Hematopoietic multipotent progenitor cell treated with erythropoietin and hydrocortisone succinate and interleukin-3 and kit ligand, for 6 days (in vitro differentiated cells): Measurements from ENCODE around the gene ABCA10.

ENCODE experiments used
- DNase-seq: peaks from one replicate; pipeline ENCODE4 v3.0.0-alpha.2; 2015

ABCA10 gene

GRCh38 chr17:69154267-69154666 lies 74.4 kb downstream of the ABCA10 start:
- DNase-seq: no peak

- no peak for DNase-seq
Measured at GRCh38 chr17:69150333-69150732, 78.3 kb downstream of the ABCA10 start.

GRCh38 chr17:69147460-69147859 lies 81.2 kb downstream of the ABCA10 start:
- no peak for DNase-seq

- no peak for DNase-seq
Measured at GRCh38 chr17:69144331-69145255, 84.0 kb downstream of the ABCA10 start.

- DNase-seq: no peak
Measured at GRCh38 chr17:69143683-69144231, 84.9 kb downstream of the ABCA10 start.

GRCh38 chr17:69143151-69143550 lies 85.5 kb downstream of the ABCA10 start:
- no peak for DNase-seq

- DNase-seq: no peak
Measured at GRCh38 chr17:69142175-69142802, 86.3 kb downstream of the ABCA10 start.

GRCh38 chr17:69141431-69142174 lies 87.0 kb downstream of the ABCA10 start, which contains the start of gene ABCA6:
TSS of gene ABCA6 (minus strand) at chr17:69141895. CDS start at chr17:69140703, 1,192 bp downstream.
- no peak for DNase-seq

- DNase-seq: no peak
Measured at GRCh38 chr17:69134112-69134511, 94.5 kb downstream of the ABCA10 start.

GRCh38 chr17:69130627-69131296 lies 97.9 kb downstream of the ABCA10 start:
- no peak for DNase-seq

GRCh38 chr17:69123626-69124025 lies 105.0 kb downstream of the ABCA10 start:
- DNase-seq: no peak

- DNase-seq: no peak
Measured at GRCh38 chr17:69122065-69122464, 106.6 kb downstream of the ABCA10 start.

GRCh38 chr17:69117855-69118784 lies 110.5 kb downstream of the ABCA10 start:
- no peak for DNase-seq

- DNase-seq: no peak
Measured at GRCh38 chr17:69111794-69112193, 116.8 kb downstream of the ABCA10 start.

- no peak for DNase-seq
Measured at GRCh38 chr17:69105907-69106730, 122.5 kb downstream of the ABCA10 start.

- DNase-seq: peak; percentile 25
Measured at GRCh38 chr17:69103557-69104233, 124.9 kb downstream of the ABCA10 start.

- no peak for DNase-seq
Measured at GRCh38 chr17:69098625-69099024, 130.0 kb downstream of the ABCA10 start.
